DOHH2 (cell line): ENCODE results near the gene SCFD2.

Source experiments
- CTCF ChIP-seq: fragments of 200-600 bp; sonication (generic); IDR thresholded peaks from one replicate; pipeline ENCODE4 v1.5.1; 2014; ENCODE audit warnings: antibody characterized with exemption, mild to moderate bottlenecking, low read depth, low read length; ENCODE audit not compliant: poor library complexity, severe bottlenecking
- EZH2phosphoT487 ChIP-seq: fragments of 200-600 bp; sonication (generic); IDR thresholded peaks from 2 replicates; pipeline ENCODE4 v1.6.1; 2017; ENCODE audit warnings: borderline replicate concordance, mild to moderate bottlenecking, antibody characterized with exemption, low read length, moderate library complexity, mixed read lengths

- no peak for TF ChIP-seq CTCF
- TF ChIP-seq EZH2phosphoT487: no peak
Observed at GRCh38 chr4:52949336-52949735, 416.5 kb downstream of the SCFD2 start.
